ENCODE measurements around the gene CYP3A4.
"Not testable (repeated sequence)": the region's sequence is repeated elsewhere in the genome, so short reads cannot be mapped to it uniquely, and the experiment has no call there.

The CYP3A4 gene

DNA sequence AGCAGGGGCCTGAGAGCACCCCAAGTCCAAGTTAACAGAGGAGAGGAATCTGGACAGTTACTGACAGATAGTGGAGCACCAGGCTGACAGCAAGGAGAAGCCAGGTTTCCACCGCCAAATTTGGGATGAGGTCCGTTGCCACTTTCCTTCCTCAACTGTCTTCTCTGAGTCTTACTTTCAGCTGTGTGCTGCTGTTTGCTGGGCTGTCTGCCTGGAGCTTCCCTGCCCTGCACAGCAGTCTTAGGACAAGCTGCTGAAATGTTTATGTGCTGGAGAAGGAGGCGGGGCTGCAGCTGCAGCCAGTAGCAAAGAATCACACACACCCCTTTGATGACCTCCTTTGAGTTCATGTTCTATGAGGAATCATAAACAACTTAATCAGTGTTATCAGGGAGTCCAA, 31.6 kb downstream of the CYP3A4 start:
- DNase-seq (ENCODE audit: low read depth in 2 of 2), result no peak

DNA sequence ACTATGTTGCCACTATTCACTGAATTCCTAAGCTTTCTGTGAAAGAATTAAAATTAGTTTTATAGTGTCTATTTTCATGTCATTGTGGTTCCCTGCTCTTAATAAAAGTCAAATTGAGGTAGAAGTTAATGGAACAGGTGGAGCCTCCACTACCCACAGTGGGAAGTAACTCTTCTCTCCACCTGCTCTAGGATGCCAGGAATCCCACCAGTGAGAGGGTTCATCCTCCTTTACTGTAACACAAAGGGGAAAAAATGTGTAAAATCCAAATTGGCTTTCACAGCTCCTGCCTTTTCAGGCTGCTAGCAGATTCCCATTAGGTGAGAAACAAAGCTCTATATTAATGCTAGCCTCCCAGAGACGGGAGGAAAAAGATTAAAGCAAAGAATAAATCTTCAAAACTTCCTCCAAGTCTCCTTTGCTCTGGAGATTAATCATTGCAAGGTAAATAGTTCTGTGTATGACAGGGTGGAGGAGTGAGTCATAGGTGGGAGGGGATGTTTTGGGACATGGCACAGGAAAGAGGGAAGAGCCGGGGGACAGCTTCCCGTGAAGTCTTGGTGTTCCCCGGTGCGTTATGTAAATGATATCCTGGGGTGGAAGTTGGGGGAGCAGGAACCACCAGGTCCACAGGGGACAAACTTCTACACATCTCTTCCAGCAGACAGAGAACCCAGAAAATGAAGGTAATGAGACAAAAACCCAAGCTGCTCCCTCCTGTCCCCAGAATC, 32.5 kb downstream of the CYP3A4 start:
- DNase-seq (ENCODE audit: low read depth in 2 of 2), result not testable (repeated sequence)

DNA sequence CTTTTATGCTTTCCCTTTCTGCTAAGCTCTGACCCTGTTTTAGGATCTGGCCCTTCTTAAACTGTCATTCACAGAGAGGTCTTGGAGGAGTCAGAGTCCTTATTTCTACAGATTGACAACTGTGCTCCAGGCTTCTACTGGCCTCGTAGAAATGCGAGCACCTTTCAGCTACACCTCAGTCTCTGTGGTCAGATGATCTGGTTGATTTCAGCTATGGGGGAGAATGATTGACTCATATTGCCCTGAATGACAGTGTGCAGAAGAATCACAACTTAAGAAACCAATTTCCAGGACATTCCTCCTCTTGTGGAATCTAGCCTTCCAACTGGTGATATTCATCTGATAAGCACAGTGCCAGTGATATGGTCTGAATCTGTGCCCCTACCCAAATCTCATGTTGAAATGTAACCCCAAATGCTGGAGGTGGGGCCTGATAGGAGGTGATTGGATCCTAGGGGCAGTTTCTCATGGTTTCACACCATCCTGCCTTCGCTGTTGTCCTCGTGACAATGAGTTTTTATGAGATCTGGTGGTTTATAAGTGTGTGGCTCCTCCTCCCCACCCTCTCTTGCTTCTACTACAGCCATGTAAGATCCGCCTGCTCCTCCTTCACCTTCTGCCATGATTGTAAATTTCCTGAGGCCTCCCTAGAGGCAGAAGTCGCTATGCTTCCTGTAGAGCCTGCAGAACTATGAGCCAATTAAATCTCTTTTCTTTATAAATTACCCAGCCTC, 35.0 kb downstream of the CYP3A4 start:
- no peak for DNase-seq (ENCODE audit: low read depth in 2 of 2)

DNA sequence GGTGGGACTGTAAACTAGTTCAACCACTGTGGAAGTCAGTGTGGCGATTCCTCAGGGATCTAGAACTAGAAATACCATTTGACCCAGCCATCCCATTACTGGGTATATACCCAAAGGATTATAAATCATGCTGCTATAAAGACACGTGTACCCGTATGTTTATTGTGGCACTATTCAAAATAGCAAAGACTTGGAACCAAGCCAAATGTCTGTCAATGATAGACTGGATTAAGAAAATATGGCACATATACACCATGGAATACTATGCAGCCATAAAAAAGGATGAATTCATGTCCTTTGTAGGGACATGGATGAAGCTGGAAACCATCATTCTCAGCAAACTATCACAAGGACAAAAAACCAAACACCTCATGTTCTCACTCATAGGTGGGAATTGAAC, 37.1 kb downstream of the CYP3A4 start:
- not testable (repeated sequence) for DNase-seq (ENCODE audit: low read depth in 2 of 2)

DNA sequence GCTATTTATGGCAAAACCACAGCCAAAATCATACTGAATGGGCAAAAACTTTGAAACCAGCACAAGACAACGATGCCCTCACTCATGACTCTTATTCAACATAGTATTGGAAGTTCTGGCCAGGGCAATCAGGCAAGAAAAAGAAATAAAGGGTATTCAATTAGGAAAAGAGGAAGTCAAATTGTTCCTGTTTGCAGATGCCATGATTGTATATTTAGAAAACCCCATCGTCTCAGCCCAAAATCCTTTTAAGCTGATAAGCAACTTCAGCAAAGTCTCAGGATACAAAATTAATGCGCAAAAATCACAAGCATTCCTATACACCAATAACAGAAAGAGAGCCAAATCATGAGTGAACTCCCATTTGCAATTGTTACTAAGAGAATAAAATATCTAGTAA, 38.6 kb downstream of the CYP3A4 start:
- DNase-seq (ENCODE audit: low read depth in 2 of 2), result not testable (repeated sequence)

DNA sequence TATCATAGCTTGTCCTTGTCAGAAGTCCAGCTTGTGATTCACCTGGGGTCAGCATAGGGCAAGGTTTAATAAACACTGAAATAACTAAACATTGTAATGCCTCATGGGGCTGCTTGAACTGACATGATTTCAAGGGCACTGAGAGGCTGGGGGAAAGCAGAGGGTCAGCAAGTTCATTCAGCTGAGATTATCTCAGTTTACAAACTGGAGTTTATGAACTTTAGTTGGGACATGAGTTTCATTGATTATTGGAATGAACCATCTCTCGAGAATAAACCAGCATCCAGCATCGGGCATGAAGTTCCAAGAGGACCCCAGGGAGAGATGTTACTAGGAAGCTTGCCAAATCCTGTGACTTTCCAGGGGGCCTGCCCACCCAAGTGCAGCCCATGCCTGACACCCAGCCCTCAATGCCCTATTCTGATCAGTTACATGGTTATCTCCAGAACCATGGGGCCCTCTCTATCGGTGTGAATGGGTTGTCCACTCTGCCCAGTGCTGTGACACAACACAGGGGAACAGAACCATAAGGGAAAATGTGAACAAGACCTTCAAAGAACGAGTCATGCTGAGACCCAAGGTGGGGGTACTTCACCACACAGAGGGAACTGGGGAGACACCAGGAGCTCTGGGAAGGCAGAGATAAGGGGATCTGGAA, 41.1 kb downstream of the CYP3A4 start:
- DNase-seq (ENCODE audit: low read depth in 2 of 2), result no peak

DNA sequence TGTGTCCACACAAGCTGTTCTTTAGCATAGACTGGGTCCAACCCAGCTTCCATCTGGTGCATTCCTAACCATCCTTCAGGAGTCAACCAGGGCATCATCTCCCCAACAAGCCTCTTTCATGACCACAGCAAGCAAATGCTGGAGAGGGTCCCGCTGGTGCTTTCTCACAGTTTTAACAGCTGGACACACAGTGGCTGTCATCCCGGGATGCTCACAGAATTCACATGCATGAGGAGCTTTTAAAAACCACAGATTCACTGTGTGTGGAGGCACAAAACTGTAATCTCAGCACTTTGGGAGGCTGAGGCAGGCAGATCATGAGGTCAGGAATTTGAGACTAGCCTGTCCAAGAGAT, 42.6 kb downstream of the CYP3A4 start:
- no peak for DNase-seq (ENCODE audit: low read depth in 2 of 2)

DNA sequence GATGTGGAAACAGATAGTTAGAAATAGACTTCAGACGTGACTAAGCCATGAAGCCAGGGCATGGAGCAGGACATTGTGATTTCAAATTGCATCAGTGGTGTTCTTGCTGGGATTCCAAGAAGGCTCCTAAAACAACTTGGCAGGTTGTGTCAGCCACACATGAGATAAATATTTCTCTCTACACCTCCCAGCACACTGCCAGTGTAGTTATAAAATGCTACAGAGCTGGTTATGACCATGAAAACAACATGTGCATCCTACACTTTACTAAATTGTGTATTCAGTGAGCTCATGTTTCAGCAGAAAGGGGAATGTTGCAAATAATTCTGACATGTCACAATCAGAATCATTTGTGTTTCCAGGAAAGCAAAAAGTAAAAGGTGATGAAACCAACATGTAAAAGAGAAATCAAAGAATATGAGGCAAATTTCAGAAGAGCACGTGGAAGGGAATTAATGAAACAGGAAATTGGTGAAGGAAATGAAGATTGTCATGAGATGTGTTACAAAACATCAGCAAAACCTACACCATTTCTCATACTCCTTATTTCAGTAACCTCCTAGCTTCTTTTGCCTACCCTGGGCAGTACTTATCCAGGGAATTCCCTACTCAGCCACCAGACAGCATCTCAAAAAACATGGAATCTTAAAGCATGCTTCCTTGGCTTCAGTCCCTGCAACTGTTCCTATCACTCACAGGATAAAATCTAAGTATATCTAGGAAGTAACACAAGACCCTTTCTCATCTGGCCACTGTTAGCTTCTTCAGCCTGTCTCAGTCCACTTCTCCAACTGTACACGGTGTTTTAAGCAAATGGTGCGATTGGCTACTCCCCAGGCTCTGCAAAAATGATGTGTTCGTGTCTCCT, 43.2 kb downstream of the CYP3A4 start:
- DNase-seq (ENCODE audit: low read depth in 2 of 2), result no peak

DNA sequence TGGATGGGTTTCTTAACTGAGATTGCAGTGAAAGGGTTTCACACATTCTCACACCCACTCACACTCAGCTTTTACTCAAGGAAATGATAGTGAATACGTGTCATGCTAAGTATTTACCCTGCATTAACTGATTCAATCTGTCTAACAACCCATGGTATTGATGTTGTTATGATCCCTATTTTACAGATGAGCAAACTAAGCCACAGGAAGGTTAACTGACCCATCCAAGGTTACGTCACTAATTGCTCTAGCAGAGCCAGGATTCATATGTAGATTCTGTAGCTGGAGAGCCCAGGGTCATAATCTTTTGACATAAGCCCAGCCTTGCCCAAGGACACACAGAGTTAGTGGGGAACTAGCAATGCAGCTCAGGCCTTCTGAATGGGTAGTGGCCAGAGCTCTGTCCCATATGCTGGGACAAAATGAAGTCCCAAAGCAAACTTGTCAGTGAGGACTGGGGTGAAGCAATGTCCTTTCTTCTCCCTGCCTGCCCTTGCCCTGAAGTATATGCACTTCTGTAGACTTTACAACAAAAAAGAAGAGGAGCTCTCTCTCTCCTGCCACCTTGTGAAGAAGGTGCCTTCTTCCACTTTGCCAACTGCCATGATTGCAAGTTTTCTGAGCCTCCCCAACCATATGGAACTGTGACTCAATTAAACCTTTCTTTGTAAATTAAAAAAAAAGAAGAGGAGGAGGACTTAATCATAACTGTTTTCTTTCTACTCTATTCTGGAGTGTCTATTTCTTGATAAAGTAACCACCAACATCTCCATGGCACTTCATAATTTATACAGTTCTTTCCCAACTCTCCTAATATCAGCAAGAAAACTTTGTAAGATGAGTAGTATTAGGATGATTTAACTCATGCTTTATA, 44.0 kb downstream of the CYP3A4 start:
- no peak for DNase-seq (ENCODE audit: low read depth in 2 of 2)

DNA sequence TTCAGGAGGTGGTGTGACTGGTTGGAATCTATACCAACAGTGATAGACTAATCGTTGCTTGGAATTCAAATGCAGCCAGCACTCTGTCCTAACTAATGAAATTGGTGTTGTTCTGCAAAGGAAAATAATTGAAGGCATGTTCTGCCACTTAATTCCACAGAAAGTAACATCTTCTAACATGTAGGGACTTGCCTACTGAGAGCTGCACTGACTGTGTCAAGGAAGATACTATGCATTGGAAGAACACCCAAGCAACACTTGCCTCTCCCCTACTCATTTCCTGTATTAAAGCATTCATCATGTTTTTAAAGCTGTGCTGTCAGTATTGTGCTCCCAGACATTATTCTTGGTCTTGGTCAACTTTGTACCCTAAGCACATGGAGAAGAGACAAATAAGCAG, 46.3 kb downstream of the CYP3A4 start:
- DNase-seq (ENCODE audit: low read depth in 2 of 2), result no peak

DNA sequence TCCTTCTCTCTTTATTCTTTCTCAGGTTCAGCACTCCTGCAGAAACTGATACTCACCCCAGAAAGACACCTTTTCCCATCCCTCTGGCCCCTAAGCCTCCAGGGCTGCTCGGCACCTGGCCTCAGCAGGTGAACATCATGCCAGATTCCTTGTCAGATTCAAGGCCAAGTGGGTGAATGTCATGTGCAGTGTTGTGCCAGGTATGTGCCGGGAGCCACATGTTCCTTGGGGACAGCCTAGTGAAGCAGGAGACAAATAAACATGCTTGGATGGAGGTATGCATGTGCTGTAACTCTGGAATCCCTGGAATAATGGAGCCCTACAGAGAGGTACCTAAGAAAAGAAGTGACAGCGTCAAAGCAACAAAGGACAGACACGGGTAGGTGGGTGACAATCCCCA, 47.3 kb downstream of the CYP3A4 start:
- DNase-seq (ENCODE audit: low read depth in 2 of 2), result not testable (repeated sequence)

DNA sequence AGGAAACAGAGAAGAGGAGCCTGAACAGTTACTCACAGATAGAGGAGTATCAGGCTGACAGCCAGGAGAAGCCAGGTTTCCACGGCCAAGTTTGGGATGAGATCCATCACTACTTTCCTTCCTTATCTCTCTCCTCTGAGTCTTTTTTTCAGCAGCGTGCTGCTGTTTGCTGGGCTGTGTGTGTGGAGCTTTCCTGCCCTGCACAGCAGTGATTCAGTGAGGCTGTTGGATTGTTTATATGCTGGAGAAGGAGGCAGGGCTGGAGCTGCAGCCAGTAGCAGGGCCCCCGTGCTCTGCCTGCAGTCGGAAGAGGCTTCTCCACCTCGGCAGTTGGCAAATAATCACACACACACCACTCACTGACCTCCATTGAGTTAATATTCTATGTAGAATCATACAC, 49.0 kb downstream of the CYP3A4 start, which contains the start of gene CYP3A7:
Gene CYP3A7 (minus strand): TSS at position 210 of the 400 bp plus-strand sequence. CDS start 103 bp downstream, at position 107.
- no peak for DNase-seq (ENCODE audit: low read depth in 2 of 2)

DNA sequence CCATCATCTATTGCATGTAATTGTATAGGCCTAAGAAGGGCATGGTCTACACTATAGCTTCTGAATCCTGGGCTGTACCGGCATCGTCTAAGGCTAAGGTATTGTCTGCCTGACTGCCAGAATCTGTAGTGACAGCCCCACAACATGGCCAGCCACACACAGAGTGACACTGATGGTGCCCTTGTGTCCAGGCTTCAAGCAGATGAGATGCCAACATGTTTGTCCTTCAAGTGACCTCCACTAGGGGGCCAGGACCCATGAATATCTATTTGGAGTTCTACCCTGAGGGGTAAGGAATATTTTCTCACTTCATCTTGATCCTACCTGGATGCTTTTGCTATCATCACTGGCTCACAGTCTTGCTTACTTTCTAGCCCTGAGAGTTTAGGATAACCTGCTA, 50.5 kb downstream of the CYP3A4 start:
- DNase-seq (ENCODE audit: low read depth in 2 of 2), result no peak

DNA sequence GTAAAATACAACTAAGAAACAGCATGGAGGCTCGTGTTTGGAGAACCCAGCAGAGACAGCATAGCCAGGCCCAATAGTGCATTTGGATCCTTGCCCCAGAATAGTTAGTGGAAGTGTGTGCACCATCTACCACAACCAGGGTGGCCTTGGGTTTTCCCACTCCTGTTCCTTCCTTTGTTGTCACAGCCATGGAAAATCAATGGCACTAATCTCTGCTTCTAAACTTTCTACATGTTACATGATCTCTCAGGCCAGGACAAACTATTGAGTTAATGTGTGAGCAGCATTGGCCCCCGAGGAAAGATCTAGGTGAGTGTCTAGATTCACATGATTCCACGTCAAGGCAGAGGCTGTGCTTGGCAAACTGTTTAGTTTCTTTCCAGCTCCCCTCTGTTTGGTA, 51.0 kb downstream of the CYP3A4 start:
- no peak for DNase-seq (ENCODE audit: low read depth in 2 of 2)

DNA sequence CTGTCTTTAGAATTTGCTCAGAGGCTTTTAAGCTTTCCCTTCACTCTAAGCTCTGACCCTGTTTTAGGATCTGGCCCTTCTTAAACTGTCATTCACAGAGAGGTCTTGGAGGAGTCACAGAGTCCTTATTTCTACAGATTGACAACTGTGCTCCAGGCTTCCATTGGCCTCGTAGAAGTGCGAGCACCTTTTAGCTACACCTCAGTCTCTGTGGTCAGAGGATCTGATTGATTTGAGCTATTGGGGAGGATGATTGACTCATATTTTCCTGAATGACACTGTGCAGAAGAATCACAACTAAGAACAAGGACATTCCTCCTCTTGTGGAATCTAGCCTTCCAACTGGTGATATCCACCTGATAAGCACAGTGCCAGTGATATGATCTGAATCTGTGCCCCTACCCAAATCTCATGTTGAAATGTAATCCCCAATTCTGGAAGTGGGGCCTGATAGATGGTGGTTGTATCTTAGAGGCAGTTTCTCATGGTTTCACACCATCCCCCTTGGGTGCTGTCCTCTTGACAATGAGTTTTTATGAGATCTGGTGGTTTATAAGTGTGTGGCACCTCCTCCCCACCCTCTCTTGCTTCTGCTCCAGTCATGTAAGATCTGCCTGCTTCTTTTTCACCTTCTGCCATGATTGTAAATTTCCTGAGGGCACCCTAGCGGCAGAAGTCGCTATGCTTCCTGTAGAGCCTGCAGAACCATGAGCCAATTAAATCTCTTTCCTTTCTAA, 52.2 kb downstream of the CYP3A4 start:
- DNase-seq (ENCODE audit: low read depth in 2 of 2), result no peak

DNA sequence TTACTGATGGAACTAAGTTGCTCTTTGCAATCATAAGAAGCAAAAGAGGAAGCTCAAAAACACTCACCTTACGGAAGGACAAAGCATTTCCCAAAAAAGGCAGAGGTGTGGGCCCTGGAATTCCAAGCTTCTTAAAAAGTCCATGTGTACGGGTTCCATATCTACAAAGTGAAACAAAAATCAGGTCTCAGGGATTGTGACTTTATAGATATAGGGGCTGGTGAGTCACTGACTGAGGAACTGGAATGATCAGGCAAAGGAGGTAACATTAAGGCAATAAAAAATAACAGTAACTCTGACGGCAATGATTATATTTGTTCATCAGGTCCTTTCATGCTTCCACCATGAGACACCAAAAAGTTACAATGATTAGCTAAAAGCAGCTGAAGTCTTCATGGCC, 53.0 kb downstream of the CYP3A4 start:
- DNase-seq (ENCODE audit: low read depth in 2 of 2), result no peak

DNA sequence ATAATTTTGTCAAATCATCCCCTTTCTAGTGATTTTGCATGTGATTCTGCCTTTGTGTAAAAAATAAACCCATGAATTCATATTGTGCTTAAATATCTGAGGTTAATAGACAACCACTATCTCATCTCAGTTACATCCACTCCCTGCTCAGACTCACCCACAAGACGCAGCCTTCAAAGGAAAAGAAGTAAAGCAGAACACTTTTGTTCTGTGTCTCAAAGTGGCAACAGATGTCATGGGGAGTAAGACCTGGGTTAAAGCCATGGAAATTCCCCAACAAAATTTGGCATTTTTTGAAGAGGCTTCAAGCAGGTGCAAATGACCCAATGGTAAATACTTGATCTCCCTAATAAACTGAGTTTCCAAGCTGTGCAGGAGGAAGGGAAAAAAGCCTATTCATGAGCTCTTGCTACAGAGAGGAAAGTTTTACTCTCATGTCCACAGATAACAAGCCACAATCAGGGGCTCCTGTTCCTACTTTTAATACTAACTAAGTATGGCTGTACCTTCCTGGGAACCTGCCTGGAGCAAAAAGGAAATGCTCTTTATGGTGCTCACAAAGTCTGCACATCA, 53.7 kb downstream of the CYP3A4 start:
- no peak for DNase-seq (ENCODE audit: low read depth in 2 of 2)

DNA sequence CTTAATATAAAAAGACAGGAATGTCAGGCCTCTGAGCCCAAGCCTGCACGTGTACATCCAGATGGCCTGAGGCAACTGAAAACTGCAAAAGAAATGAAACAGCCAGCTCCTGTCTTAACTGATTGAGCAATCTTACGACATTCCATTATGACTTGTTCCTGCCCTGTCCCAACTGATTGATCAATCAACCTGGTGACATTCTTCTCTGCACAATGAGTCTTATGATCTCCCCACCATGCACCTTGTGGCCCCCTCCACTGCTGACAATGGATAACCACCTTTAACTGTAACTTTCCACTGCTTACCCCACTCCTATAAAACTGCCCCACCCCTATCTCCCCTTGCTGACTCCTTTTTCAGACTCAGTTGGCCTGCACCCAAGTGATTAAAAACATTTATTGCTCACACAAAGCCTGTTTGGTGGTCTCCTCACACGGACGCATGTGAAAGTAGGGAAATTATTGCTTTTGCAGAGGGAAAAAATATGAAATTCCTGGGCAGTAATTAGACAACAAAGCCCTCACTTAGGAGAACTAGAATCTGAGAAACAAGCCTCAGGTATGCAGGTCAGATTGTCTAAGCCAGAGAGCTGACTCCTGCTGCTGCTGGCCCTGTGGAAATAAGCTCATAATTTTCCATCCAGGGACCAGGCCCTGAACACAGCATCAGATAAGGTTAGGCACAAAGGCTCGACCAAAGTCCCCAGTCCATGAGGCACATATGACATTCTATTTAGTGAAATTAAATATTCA, 54.3 kb downstream of the CYP3A4 start:
- no peak for DNase-seq (ENCODE audit: low read depth in 2 of 2)

DNA sequence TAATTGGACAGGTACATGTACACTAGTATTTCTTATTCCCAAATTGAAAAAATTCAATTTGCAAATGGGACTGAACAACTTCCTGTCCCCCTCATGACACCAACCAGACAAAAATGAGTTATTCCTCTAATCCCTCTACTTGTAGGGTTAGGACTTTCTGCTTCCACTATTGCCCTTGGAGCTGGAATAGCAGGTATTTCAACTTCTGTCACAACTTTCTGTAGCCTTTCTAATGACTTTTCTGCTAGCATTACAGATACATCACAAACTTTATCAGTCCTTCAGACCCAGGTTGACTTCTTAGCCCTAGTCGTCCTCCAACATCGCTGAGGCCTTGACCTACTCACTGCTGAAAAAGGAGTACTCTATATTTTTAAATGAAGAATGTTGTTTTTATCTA, 55.4 kb downstream of the CYP3A4 start:
- DNase-seq (ENCODE audit: low read depth in 2 of 2), result no peak
